Measurements from ENCODE around the gene SLC9A3.

SLC9A3 gene

GRCh38 chr5:538801-539468 is 14.7 kb upstream of the SLC9A3 start:
- Histone ChIP-seq H3K9me3 (ENCODE audit: insufficient read depth, low read length) (no peaks in the 10 kb centered on the region), H3K27me3 (ENCODE audit: low read depth, low read length) (no peaks in the 10 kb centered on the region; the same call in 1 of the 2 replicates), H4K20me1 (ENCODE audit: insufficient read depth, low read length) (no peaks in the 10 kb centered on the region), H3K4me1 (ENCODE audit: low read length) (peaks cover 9% of the 10 kb centered on the region), H3K27ac (ENCODE audit: low read length) (no peak overlapping the region), H3K4me2 (ENCODE audit: low read length) (no peak overlapping the region), H3K4me3 (ENCODE audit: low read length) (no peak overlapping the region), H3K9ac (ENCODE audit: low read length) (no peak overlapping the region), H3K36me3 (replicated peaks; ENCODE audit: low read depth, low read length) (no peaks in the 10 kb centered on the region), H2AFZ (ENCODE audit: low read depth, low read length) (no peak overlapping the region), H3K79me2 (ENCODE audit: low read length) (no peaks in the 10 kb centered on the region)
- no peak for TF ChIP-seq EZH2phosphoT487 (IDR thresholded peaks at IDR 0.05; ENCODE audit: low read depth)
- no peak for TF ChIP-seq CTCF (IDR thresholded peaks at IDR 0.05; ENCODE audit: low read depth, low read length)

GRCh38 chr5:538271-538771 is 14.1 kb upstream of the SLC9A3 start:
- no peaks in the 10 kb centered on the region for H3K9me3 ChIP-seq (ENCODE audit: insufficient read depth, low read length)
- H3K4me3 ChIP-seq (ENCODE audit: low read length): no peak overlapping the region
- no peaks in the 10 kb centered on the region for H3K36me3 ChIP-seq (replicated peaks; ENCODE audit: low read depth, low read length)
- H3K4me2 ChIP-seq (ENCODE audit: low read length): no peak overlapping the region
- H3K79me2 ChIP-seq (ENCODE audit: low read length): no peaks in the 10 kb centered on the region
- no peaks in the 10 kb centered on the region; the same call in 1 of the 2 replicates for H3K27me3 ChIP-seq (ENCODE audit: low read depth, low read length)
- TF ChIP-seq EZH2phosphoT487 (IDR thresholded peaks at IDR 0.05; ENCODE audit: low read depth): no peak
- TF ChIP-seq CTCF (IDR thresholded peaks at IDR 0.05; ENCODE audit: low read depth, low read length): no peak
- H4K20me1 ChIP-seq (ENCODE audit: insufficient read depth, low read length): no peaks in the 10 kb centered on the region
- H3K27ac ChIP-seq (ENCODE audit: low read length): no peak overlapping the region
- no peak overlapping the region for H2AFZ ChIP-seq (ENCODE audit: low read depth, low read length)
- peaks cover 3% of the 10 kb centered on the region for H3K4me1 ChIP-seq (ENCODE audit: low read length)
- no peak overlapping the region for H3K9ac ChIP-seq (ENCODE audit: low read length)

GRCh38 chr5:537621-538071 is 13.4 kb upstream of the SLC9A3 start:
- H4K20me1 ChIP-seq (ENCODE audit: insufficient read depth, low read length): no peaks in the 10 kb centered on the region
- H3K27me3 ChIP-seq (ENCODE audit: low read depth, low read length): no peaks in the 10 kb centered on the region; the same call in 1 of the 2 replicates
- no peak overlapping the region for H2AFZ ChIP-seq (ENCODE audit: low read depth, low read length)
- H3K4me2 ChIP-seq (ENCODE audit: low read length): no peak overlapping the region
- H3K27ac ChIP-seq (ENCODE audit: low read length): no peak overlapping the region
- no peaks in the 10 kb centered on the region for H3K36me3 ChIP-seq (replicated peaks; ENCODE audit: low read depth, low read length)
- no peaks in the 10 kb centered on the region for H3K4me1 ChIP-seq (ENCODE audit: low read length)
- TF ChIP-seq EZH2phosphoT487 (IDR thresholded peaks at IDR 0.05; ENCODE audit: low read depth): no peak
- TF ChIP-seq CTCF (IDR thresholded peaks at IDR 0.05; ENCODE audit: low read depth, low read length): no peak
- H3K79me2 ChIP-seq (ENCODE audit: low read length): no peaks in the 10 kb centered on the region
- no peak overlapping the region for H3K4me3 ChIP-seq (ENCODE audit: low read length)
- no peaks in the 10 kb centered on the region for H3K9me3 ChIP-seq (ENCODE audit: insufficient read depth, low read length)
- no peak overlapping the region for H3K9ac ChIP-seq (ENCODE audit: low read length)

GRCh38 chr5:537098-537497 is 12.8 kb upstream of the SLC9A3 start:
- H3K9me3 ChIP-seq (ENCODE audit: insufficient read depth, low read length): no peaks in the 10 kb centered on the region
- H3K79me2 ChIP-seq (ENCODE audit: low read length): no peaks in the 10 kb centered on the region
- no peak for TF ChIP-seq EZH2phosphoT487 (IDR thresholded peaks at IDR 0.05; ENCODE audit: low read depth)
- TF ChIP-seq CTCF (IDR thresholded peaks at IDR 0.05; ENCODE audit: low read depth, low read length): no peak
- H3K36me3 ChIP-seq (replicated peaks; ENCODE audit: low read depth, low read length): no peaks in the 10 kb centered on the region
- H3K4me3 ChIP-seq (ENCODE audit: low read length): no peak overlapping the region
- H3K9ac ChIP-seq (ENCODE audit: low read length): no peak overlapping the region
- no peak overlapping the region for H3K27ac ChIP-seq (ENCODE audit: low read length)
- no peak overlapping the region for H3K4me2 ChIP-seq (ENCODE audit: low read length)
- H4K20me1 ChIP-seq (ENCODE audit: insufficient read depth, low read length): no peaks in the 10 kb centered on the region
- H3K27me3 ChIP-seq (ENCODE audit: low read depth, low read length): no peaks in the 10 kb centered on the region; the same call in 1 of the 2 replicates
- H2AFZ ChIP-seq (ENCODE audit: low read depth, low read length): no peak overlapping the region
- H3K4me1 ChIP-seq (ENCODE audit: low read length): no peaks in the 10 kb centered on the region
